GM18951 (cell line): ENCODE results near the gene CD28.

Experiments used
- POLR2A ChIP-seq: IDR thresholded peaks from 4 replicates; pipeline ENCODE4 v1.6.1; 2011; ENCODE audit warnings: mild to moderate bottlenecking; ENCODE audit not compliant: insufficient read length, insufficient read depth; ENCODE audit errors: extremely low read depth
- in situ Hi-C: fragments of 300-500 bp; cut with MboI; formaldehyde crosslinking; loops from one replicate; pipeline ENCODE4 v1.12.0; 2022; ENCODE audit warnings: low sequenced_read_pairs, mixed read lengths, inconsistent platforms; ENCODE audit not compliant: unreplicated experiment

The CD28 gene

DNA sequence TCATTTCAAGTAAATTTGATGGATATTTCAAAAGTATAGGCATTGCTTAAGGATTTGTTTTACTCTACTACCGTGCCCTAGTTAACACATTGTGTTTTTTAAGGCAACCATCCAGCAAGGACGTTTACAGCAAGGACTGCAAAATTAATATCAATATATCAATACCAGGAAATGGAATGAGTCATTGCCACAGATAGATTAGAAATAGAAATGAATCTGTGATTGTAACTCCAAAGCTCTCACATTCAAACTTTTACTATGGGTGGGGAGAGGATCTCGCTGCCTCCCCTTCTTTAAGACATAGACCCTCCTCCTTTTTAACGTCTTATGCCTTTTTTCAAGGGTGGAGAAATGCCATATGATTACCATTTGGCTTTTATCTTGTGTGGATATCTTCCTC, 3.8 kb downstream of the CD28 start:
- in situ Hi-C loops, result no loop called here
- TF ChIP-seq POLR2A, result no peak

DNA sequence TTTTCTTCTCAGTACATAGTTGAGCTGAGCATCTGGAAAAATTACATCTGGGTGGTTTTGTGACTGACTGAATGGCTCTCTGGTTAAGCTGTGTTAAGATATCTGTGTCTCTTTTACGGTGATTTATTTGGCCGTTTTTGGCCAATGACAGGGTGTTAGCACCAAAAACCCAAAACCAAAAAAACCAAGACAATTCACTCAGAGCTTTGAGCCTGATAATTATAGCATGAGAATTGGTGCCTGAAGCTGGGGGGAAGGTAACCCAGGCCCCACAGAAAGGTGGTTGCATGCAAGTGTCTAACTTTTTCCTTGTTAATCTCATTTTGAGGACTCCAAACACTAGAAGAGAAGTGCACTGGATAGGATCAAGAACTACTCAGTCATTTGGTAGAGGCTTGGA, 4.5 kb downstream of the CD28 start:
- no peak for TF ChIP-seq POLR2A
- in situ Hi-C loops, result no loop called here

DNA sequence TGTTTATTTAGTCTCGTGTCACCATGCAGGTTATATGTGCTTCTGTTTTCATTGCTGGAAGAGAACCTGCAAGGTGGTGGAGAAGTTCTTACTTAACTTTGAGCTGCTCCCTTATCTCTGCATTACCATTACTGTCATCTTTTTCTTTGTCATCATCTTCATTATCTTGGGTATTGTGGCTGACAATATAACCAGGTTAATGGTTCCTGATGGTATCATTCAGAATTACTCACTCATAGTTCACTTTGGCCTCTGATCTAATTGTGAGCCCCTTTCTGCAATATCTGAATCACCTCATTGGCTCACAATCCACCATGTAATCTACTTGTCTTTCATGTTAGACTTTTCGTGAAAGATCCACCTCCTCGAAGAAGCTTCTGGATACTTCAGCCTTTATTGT, 5.0 kb downstream of the CD28 start:
- no peak for TF ChIP-seq POLR2A
- in situ Hi-C loops, result no loop called here

DNA sequence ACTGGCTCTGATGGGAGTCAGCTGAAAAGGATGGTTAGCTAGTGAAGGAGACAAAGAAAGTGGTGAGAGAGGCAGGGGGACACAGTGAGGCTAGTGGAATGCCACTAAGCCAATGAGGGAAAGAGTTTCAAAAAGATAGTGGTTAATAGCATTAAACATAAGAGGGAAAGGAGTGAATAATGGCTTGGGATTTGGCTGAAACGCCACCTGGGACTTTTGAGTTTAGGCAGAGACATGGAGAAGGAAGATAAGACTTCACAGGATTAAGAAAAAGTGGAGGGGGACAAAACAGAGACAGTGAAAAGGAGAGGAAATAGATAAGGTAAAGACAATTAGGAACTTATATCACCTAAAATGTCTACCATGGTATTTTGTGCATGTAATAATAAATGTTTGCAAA, 6.9 kb downstream of the CD28 start:
- in situ Hi-C loops, result no loop called here
- no peak for TF ChIP-seq POLR2A

DNA sequence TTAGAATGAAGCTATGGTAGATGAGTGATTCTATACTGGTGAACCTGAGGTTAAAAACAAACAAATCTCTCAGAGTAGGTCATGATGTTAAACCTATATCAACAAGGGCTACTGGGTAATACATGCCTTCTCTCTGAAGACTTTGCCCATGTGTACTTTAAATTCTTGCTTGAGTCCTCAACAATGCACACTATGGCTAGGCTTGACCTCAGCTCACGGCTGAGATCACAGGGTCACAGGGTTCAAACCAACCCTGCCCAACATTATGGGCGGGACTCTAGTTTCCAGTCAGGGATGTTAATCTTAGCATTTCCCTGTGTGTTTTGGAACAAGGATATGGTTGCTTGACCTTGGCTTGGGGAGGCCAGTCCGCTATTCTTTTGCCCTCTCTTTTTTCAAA, 7.7 kb downstream of the CD28 start:
- in situ Hi-C loops, result no loop called here
- no peak for TF ChIP-seq POLR2A

DNA sequence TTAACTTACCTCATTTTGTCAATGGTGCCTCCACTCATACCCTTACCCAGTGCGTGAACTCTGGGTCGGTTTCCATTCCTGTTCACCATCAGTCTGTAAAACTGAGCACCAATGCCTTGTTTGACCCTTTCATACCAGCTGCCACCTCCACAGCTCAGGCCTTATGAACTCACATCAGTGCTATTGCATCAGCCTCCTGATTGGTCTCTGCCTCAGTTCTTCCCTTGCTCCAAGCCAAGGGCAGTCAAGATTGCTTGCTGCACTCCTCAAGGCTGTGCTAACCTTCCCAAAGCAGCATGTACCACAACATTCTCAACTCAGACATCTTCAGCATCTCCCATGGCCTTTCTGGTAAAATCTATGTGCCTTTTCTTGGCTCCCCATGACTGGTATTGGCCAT, 9.3 kb downstream of the CD28 start:
- TF ChIP-seq POLR2A, result no peak
- in situ Hi-C loops, result no loop called here

DNA sequence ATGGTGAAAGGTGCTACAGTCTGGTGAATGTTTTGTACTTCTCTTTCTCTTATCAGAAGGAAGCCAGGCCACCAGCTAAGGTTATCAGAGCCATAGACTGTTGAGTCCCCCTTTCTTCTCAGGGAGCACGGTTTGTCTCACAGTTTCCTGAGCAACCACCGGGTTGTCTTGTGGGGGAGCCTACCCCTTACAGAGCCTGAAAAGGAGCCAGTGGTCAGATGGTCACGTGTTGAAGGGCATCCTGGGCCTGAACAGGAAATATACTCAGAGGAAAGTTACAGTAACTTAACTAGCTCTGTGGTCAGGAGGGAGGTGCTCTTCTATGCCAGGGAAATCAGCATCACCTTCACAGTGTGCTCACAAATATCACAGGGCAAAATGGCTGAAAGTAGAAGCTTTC, 11.6 kb downstream of the CD28 start:
- TF ChIP-seq POLR2A, result no peak
- in situ Hi-C loops, result no loop called here

DNA sequence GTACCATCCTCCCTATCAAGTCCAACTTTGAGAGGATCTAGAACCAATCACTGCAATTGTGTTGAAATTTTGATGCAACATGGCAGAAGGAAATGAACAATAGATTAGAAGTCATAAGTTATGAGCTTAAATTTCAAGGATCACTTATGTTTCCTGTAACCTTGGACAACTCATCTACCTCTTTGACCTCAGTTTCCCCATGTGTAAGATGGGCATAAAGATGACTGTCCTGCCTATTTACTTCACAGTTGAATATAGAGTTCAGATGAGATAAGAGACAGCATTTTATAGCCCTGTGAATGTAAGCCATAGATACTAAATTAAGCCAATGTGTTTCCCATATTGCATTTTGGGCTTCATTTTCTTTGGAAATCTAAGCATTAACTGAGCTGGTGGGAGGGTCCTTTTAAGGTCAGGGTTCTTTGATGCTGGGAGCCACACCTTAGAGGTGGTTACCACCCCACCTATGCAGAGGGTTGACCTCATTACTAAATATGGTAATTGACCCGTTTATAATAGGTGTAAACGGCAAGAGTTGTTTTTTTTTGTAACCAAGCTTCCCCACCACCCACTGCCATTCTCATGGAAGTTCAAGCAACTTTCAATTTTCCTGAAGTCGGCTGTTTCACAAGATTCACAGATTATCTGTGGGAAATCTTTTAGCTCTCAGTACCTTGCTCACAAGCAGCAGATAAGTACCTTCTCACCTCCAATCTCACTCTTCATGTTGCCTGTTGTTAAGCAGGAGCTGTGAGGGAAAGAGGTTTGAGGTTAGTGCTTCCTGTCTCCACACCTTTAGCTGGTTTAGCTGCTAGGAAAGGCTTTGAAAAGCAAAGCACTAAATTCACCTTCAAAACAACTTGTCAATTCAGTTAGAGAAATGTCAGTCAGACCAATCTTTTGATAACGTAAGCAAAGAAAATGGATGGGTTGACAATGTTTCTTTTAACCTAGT, 13.3 kb downstream of the CD28 start:
- in situ Hi-C loops, result no loop called here
- TF ChIP-seq POLR2A, result no peak

DNA sequence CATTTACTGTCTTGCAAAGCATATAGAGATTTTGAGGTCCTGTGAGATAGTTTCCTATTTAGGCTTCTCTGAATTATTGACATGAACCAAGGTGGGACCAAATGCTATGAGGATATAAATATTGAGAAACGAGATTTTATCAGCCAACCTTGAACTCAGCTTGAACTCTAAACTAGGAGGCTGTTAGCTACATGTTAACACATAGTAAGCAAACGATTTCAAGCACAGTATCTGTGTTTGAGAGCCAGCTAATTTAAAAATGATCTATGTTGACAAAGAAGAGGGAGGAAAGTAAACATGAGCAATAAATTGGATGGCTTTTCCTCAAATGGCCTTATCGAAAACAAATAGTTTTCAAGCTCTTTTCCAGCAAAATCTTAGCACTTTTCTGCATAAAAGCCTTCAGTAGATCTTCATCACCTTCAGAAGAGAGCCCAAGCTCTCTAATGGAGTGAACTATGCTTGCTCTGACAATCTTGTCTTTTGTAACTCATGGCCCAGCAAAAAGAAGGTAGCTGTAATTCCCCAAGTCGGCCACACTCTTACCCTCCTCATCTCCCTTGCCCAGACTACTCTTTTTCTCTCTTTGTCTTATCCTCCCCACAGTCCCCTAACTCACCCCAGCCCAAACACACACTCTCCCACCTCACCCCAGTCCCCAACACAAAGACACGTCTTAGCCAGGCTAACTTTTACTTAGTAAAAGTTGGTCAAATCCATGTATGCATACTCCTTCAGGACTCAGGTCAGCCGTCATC, 14.7 kb downstream of the CD28 start:
- no peak for TF ChIP-seq POLR2A
- in situ Hi-C loops, result no loop called here

DNA sequence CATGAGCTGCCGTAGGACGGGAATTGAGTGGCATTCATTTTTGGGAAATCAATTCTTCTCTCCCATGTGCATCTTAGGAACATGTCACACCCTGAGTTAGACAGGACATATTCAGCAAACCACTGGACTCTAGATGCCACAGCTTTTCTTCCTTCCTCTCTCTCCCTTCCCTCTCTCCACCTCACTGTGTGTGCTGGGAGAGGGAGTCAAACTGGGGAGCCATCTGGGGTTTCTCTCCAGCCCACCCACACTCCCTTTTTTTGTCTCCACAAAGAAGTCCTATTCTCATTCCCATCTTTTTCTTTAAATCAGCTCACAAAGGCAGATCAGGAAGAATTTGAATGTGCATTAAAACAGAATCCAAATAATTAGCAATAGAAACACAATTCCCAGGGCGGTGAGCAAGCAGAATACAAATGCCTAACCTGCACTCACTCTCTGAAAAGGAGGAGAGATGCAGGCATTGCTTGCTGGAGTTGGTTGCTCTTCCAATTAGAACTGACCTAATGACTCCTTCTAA, 15.4 kb downstream of the CD28 start:
- in situ Hi-C loops, result no loop called here
- no peak for TF ChIP-seq POLR2A

DNA sequence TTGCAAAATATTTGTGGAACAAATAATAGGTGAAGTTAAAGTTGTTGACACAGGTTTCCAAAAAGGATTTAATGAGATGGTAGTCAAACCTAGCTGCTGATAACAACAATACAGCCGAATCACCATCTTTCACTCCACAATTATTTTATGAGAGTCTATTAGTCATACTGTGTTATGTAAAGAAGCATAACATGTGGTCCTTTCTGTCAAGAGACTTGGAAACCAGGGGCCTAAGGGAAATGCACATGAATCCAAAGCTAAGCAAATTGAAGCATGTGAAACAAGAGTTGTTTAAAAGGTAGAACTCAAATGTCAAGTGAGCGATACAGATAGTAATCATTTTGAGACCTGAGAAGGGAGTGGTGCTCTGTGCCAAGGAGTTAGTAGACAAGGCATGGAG, 16.0 kb downstream of the CD28 start:
- no peak for TF ChIP-seq POLR2A
- in situ Hi-C loops, result no loop called here

DNA sequence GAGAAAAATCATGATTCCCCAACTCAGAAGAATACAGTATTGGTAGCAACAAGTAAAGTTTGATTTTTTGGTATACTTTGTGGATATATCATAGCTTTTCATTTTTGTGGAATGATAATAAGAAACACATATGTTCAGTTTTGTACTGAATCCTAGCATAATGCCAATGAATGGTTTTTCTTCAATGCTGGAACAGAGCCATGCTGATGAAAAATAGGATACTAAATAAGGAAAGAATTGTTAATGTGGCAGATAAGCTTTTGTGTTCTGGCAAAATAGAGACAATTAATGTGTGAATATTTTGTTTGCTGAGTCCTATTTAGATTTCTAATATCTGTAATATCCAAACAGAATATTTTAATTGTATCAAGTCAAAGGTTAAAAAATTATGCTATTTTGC, 21.9 kb downstream of the CD28 start:
- in situ Hi-C loops, result no loop called here
- no peak for TF ChIP-seq POLR2A

DNA sequence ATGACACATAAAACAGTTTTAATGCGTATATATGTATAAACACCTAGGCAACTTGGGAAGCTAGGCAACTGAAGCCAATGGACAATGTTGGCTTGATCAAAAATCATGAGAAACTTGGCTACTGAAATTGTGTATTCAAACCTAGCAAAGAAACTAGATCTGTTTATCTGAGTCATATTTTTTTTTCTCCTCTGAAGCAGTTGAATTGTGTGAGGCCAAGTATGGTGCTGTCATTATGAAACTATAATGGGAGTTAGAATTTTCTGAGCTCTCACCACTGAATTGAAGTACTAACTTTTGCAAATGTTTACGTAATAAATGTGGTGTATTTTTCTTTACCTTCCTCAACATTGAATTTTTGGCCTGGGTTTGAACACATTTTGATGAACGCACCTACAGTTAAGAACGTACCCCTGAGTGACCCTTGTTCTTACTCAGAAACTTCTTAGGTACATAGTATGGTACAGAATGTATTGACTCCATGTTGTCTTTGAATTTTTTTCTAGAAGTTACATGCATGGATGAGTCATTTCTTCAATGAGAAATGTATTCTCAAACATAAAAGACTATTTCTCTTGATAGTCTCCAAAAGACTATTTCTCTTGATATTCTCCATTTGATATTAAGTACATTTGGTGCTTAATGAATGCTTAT, 23.8 kb downstream of the CD28 start:
- in situ Hi-C loops, result no loop called here

More for the DNA sequence above, 23.8 kb downstream of the CD28 start:
- no peak for TF ChIP-seq POLR2A
